OCI-LY7 (cell line): ENCODE data around the gene DIPK1A. TPM values are rescaled to one million over a fixed set of nuclear protein-coding genes. Genes with fewer than 3 reads are reported as not detected.

ENCODE experiments used
- BruUV-seq: library from RNA; stranded (reverse); fragments of 400-500 nt; replicated peaks from 2 replicates; lab custom pipeline; 2021; lab: Mats Ljungman, UMichigan
- CTCF ChIA-PET: fragments of 300-600 bp; sonication (Branson Sonifier 250); formaldehyde crosslinking; loops from one replicate; lab custom pipeline; 2022; ENCODE audit warnings: antibody characterized with exemption; ENCODE audit not compliant: unreplicated experiment; lab: Charles Lee
- POLR2A ChIA-PET: fragments of 300-600 bp; sonication (Branson Sonifier 250); formaldehyde crosslinking; loops from one replicate; lab custom pipeline; 2022; ENCODE audit warnings: antibody characterized with exemption; lab: Charles Lee
- DNase-seq: peaks from one replicate; pipeline ENCODE4 v3.0.0-alpha.2; 2015; ENCODE audit warnings: low spot score
- H2AFZ ChIP-seq: fragments of 200-600 bp; sonication (generic), shearing (Covaris generic); 2 replicates; pipeline ENCODE4 v1.6.1; 2014; ENCODE audit warnings: mild to moderate bottlenecking, antibody characterized with exemption, low read length, moderate library complexity
- H3K27ac ChIP-seq: fragments of 200-600 bp; sonication (generic); 2 replicates; pipeline ENCODE4 v1.5.1; 2014; ENCODE audit warnings: mixed run types, low read depth, mild to moderate bottlenecking, moderate library complexity, low read length, inconsistent platforms; ENCODE audit not compliant: poor library complexity, severe bottlenecking
- H3K36me3 ChIP-seq: fragments of 200-600 bp; sonication (generic); 2 replicates; pipeline ENCODE4 v1.6.1; 2014; ENCODE audit warnings: mild to moderate bottlenecking, antibody characterized with exemption, low read length, moderate library complexity, mixed read lengths; ENCODE audit not compliant: insufficient read depth
- H3K4me1 ChIP-seq: fragments of 200-600 bp; sonication (generic); 2 replicates; pipeline ENCODE4 v1.5.1; 2014; ENCODE audit warnings: mild to moderate bottlenecking, low read length; ENCODE audit not compliant: insufficient read depth, poor library complexity, severe bottlenecking
- H3K4me2 ChIP-seq: fragments of 200-600 bp; sonication (generic); 2 replicates; pipeline ENCODE4 v1.6.1; 2014; ENCODE audit warnings: mild to moderate bottlenecking, low read length
- H3K4me3 ChIP-seq: fragments of 200-600 bp; sonication (generic); 2 replicates; pipeline ENCODE4 v1.5.1; 2014; ENCODE audit warnings: mild to moderate bottlenecking, low read depth, low read length; ENCODE audit not compliant: poor library complexity, severe bottlenecking
- H3K79me2 ChIP-seq: fragments of 200-600 bp; sonication (generic); 2 replicates; pipeline ENCODE4 v1.6.1; 2016; ENCODE audit warnings: low read depth, mild to moderate bottlenecking, low read length, moderate library complexity, mixed read lengths; ENCODE audit not compliant: insufficient read depth
- H3K9me2 ChIP-seq: fragments of 200-600 bp; sonication (generic); 2 replicates; pipeline ENCODE4 v1.6.1; 2016; ENCODE audit warnings: mild to moderate bottlenecking, low read length, mixed read lengths; ENCODE audit not compliant: insufficient read depth
- H3K9me3 ChIP-seq: fragments of 200-600 bp; sonication (generic); 2 replicates; pipeline ENCODE4 v1.6.1; 2014; ENCODE audit warnings: mild to moderate bottlenecking, mixed run types, low read length, mixed read lengths
- H4K20me1 ChIP-seq: fragments of 200-600 bp; sonication (generic); 2 replicates; pipeline ENCODE4 v1.6.1; 2014; ENCODE audit warnings: mild to moderate bottlenecking, antibody characterized with exemption, low read length, moderate library complexity, mixed read lengths; ENCODE audit not compliant: insufficient read depth
- CTCF ChIP-seq: fragments of 200-600 bp; sonication (generic); conservative IDR thresholded peaks from 2 replicates; pipeline ENCODE4 v1.5.1; 2014; ENCODE audit warnings: mild to moderate bottlenecking, antibody characterized with exemption, low read length, moderate library complexity, mixed read lengths
- EZH2phosphoT487 ChIP-seq: fragments of 200-600 bp; sonication (generic); IDR thresholded peaks from 2 replicates; pipeline ENCODE4 v1.6.1; 2018; ENCODE audit warnings: low read depth, borderline replicate concordance, mild to moderate bottlenecking, mixed run types, antibody characterized with exemption, low read length, moderate library complexity, mixed read lengths
- intact Hi-C: fragments of 100-400 bp; cut with micrococcal nuclease; formaldehyde crosslinking; loops from one replicate; pipeline ENCODE4 v1.10.0; 2022; ENCODE audit not compliant: unreplicated experiment
- total RNA-seq, 2 experiments: library from RNA; depleted of rRNA in 1 of 2; stranded (reverse); fragments of >200 nt in 1 of 2; shearing (Covaris generic) in 1 of 2; gene quantifications; 2 replicates each; pipeline ENCODE4 v1.2.3, GENCODE V29; 2014 to 2022

Gene DIPK1A
- total RNA-seq, 2 experiments from 2014 or later, result 13.0 to 25.4 TPM

- Histone ChIP-seq H4K20me1 (no peaks in the 10 kb centered on the region), H3K27ac (peak overlapping the region; percentile 92), H3K4me2 (peak overlapping the region; percentile 77), H3K36me3 (peaks cover 5% of the 10 kb centered on the region), H2AFZ (no peak overlapping the region; the same call in 1 of the 2 replicates), H3K9me3 (peaks cover 3% of the 10 kb centered on the region), H3K4me3 (peak overlapping the region; percentile 55), H3K4me1 (peaks cover 93% of the 10 kb centered on the region), H3K79me2 (peaks cover 100% of the 10 kb centered on the region), H3K9me2 (no peaks in the 10 kb centered on the region)
- no peak for DNase-seq
- no TSS peak for BruUV-seq
- no peak for TF ChIP-seq EZH2phosphoT487
- TF ChIP-seq CTCF, result no peak
- intact Hi-C loops, result loop anchor here (10.0 kb wide), 1 partner anchor 1462 kb away; the partner anchor contains the start of gene ABCD3
- ChIA-PET POLR2A (interaction anchor here (1.0 to 2.5 kb wide), 3 partner anchors 8 to 93 kb away, joined by 3 to 17 read pairs (median 5); no protein-coding TSS in a partner anchor), CTCF (interaction anchor here (1.0 kb wide), 1 partner anchor 41 kb away, joined by 3 read pairs; no protein-coding TSS in a partner anchor)
Measured at GRCh38 chr1:92952714-92953113, 8.5 kb downstream of the DIPK1A start.

GRCh38 chr1:92951141-92951582 lies 10.1 kb downstream of the DIPK1A start:
- Histone ChIP-seq H3K9me2 (no peaks in the 10 kb centered on the region), H2AFZ (no peak overlapping the region; the same call in 1 of the 2 replicates), H3K4me1 (peaks cover 93% of the 10 kb centered on the region), H3K36me3 (peaks cover 10% of the 10 kb centered on the region), H3K79me2 (peaks cover 100% of the 10 kb centered on the region), H4K20me1 (no peaks in the 10 kb centered on the region), H3K4me3 (peak overlapping the region; percentile 55), H3K4me2 (peak overlapping the region; percentile 77), H3K9me3 (peaks cover 6% of the 10 kb centered on the region), H3K27ac (peak overlapping the region; percentile 92)
- CTCF ChIA-PET, result interaction anchor here (0.6 to 1.5 kb wide), 4 partner anchors 9 to 111 kb away, joined by 3 to 6 read pairs (median 3); no protein-coding TSS in a partner anchor
- intact Hi-C loops, result loop anchor here (2.0 to 10.0 kb wide), 2 partner anchors 92 to 1464 kb away; partner anchors contain the start of gene ABCD3
- DNase-seq, result peak; percentile 94
- TF ChIP-seq EZH2phosphoT487 (no peak), CTCF (peak; percentile 72)
- POLR2A ChIA-PET, result interaction anchor here (0.6 to 5.2 kb wide), 14 partner anchors 9 to 429 kb away, joined by 3 to 106 read pairs (median 4); partner anchors contain the start of gene DIPK1A
- no TSS peak for BruUV-seq
